Right lobe of liver (tissue), 6 donors: ENCODE data around the gene KDM4B. TPM values are rescaled to one million over a fixed set of nuclear protein-coding genes. Genes with fewer than 3 reads are reported as not detected.

Experiments
- ATAC-seq, 4 donors: fragments of 200-7000 bp; cut with Tn5 transposase; one replicate each; pipeline ENCODE4 v1.9.1; 2020; ENCODE audit warnings: mild to moderate bottlenecking in 4 of 4, moderate library complexity in 4 of 4
- DNase-seq, 3 donors: peaks; one replicate each; pipeline ENCODE4 v3.0.0-alpha.2; 2020
- H3K27ac ChIP-seq, 3 donors: fragments of 200-600 bp; one replicate each; pipeline ENCODE4 v1.8.0; 2022
- H3K27me3 ChIP-seq, 2 donors: fragments of 200-600 bp; one replicate each; pipeline ENCODE4 v1.8.0; 2022
- H3K36me3 ChIP-seq, 4 donors: fragments of 200-600 bp; sonication (generic) in 1 of 4; one replicate each; pipeline versions ENCODE4 v1.5.1 to v1.8.0; 2017 to 2022; ENCODE audit warnings: control low read depth in 1 of 4
- H3K4me1 ChIP-seq, 4 donors: fragments of 200-600 bp; sonication (generic) in 1 of 4; one replicate each; pipeline versions ENCODE4 v1.5.1 to v1.8.0; 2017 to 2022; ENCODE audit warnings: control low read depth in 1 of 4
- H3K4me3 ChIP-seq, 3 donors: fragments of 200-600 bp; one replicate each; pipeline ENCODE4 v1.8.0; 2022
- H3K9me3 ChIP-seq, 4 donors: fragments of 200-600 bp; sonication (generic) in 1 of 4; one replicate each; pipeline versions ENCODE4 v1.5.1 to v1.8.0; 2017 to 2022; ENCODE audit warnings: control low read depth in 1 of 4
- CTCF ChIP-seq, 4 donors: fragments of 200-600 bp in 3 of 4; fragments of 450-650 bp in 1 of 4; IDR thresholded peaks; one replicate each; pipeline versions ENCODE4 v1.5.1 to v1.8.0; 2016 to 2022; ENCODE audit warnings: antibody characterized with exemption in 4 of 4, mild to moderate bottlenecking in 2 of 4
- POLR2A ChIP-seq: fragments of 450-650 bp; IDR thresholded peaks from one replicate; pipeline ENCODE4 v1.6.1; 2017; ENCODE audit warnings: antibody characterized with exemption, mild to moderate bottlenecking
- WGBS: methylation state at CpG from one replicate; pipeline ENCODE4 v1.1.6; 2018; ENCODE audit warnings: low coverage, low lambda C conversion rate; ENCODE audit not compliant: insufficient coverage; ENCODE audit errors: missing lambda C conversion rate; 5-methylcytosine and 5-hydroxymethylcytosine counted together
- intact Hi-C, 2 donors: fragments of 100-400 bp; cut with DNase I; formaldehyde crosslinking; loops; one replicate each; pipeline versions ENCODE4 v1.11.2 to v1.14.1; 2022
- total RNA-seq, 6 experiments: library from RNA; depleted of rRNA in 2 of 6; stranded (reverse); fragments of >200 nt in 2 of 6; fragmentation: NEBNext Ultra II Directional in 3 of 6; extraction: Animal tissue kit (Norgen Biotek cat#: 25700) in 3 of 6; gene quantifications; one replicate each; pipeline versions ENCODE4 v1.1.0 to v1.2.4, GENCODE V29; 2016 to 2023
- donor health status: DM: no; HTN: yes; CAD: no.
- donor health status: DM: no; HTN: no; CAD: no.
- donor health status: DM: no; HTN: no; CAD: no.
- donor health status: DM: no; HTN: yes; CAD: no.
- donor health status: DM: no; HTN: yes; CAD: no.

The KDM4B gene
- total RNA-seq, 6 experiments from 2014 or later = 14.2 to 36.9 (median 29.1) TPM

DNA sequence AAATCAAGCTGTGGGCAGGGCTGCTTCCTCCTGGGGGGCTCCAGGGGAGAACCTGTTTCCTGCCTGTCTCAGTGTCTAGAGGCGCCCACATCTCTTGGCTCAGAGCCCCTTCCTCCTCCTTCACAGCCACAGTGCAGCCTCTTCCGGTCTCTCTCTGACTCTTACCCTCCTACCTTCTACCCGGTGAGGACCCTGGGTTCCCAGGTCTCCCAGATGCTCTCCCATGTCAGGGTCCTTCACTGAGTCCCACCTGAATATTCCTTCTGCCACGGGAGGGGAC, 153.1 kb downstream of the KDM4B start:
- DNase-seq (no peak), ATAC-seq (peak in 3 of 4 donors; percentile 12 to 24 (median 23))
- H3K4me1 ChIP-seq = no peaks in the 10 kb centered on the region
- peaks cover 0 to 20% (median 0%) of the 10 kb centered on the region in 4 donors for H3K36me3 ChIP-seq
- TF ChIP-seq CTCF (IDR thresholded peaks at IDR 0.05) (no peak), POLR2A (no peak)
- intact Hi-C loops = no loop called here
- H3K4me3 ChIP-seq = no peak overlapping the region
- WGBS = 50% methylated on average over 4 of the region's 4 CpGs
- no peaks in the 10 kb centered on the region for H3K27me3 ChIP-seq
- H3K9me3 ChIP-seq = no peaks in the 10 kb centered on the region
- no peak overlapping the region for H3K27ac ChIP-seq

- DNase-seq = no peak
- intact Hi-C loops = no loop called here
- 69% methylated on average over 4 of the region's 30 CpGs for WGBS
- H3K4me3 ChIP-seq = no peak overlapping the region
- no peaks in the 10 kb centered on the region for H3K4me1 ChIP-seq
- H3K36me3 ChIP-seq = peaks cover 0 to 20% (median 0%) of the 10 kb centered on the region in 4 donors
- no peak overlapping the region for H3K27ac ChIP-seq
- no peaks in the 10 kb centered on the region for H3K27me3 ChIP-seq
- ATAC-seq = no peak
- H3K9me3 ChIP-seq = no peaks in the 10 kb centered on the region
- no peak for TF ChIP-seq CTCF (IDR thresholded peaks at IDR 0.05)
- no peak for TF ChIP-seq POLR2A
Measured at GRCh38 chr19:5122671-5123409, 153.9 kb downstream of the KDM4B start.

DNA sequence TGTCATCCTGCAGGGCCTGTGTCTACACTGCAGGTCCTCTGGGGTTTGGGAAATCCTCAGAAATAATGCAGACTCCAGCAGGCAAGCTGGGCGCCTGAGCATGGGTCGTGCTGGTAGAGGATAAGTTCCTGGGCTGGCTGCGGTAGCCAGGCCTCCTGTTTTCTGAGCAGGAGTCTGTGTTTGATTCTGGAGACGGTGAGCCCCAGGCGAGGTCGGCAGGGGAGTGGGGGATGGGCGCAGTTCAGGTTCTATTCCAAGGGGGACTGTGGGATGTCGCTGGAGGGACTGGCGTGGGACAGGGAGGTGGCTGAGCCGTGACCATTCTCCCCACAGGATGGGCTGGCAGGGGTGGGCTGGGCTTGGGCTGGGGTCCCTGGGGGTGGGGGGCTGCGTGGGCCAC, 154.7 kb downstream of the KDM4B start:
- Histone ChIP-seq H3K4me3 (no peak overlapping the region), H3K36me3 (peaks cover 0 to 20% (median 0%) of the 10 kb centered on the region in 4 donors), H3K9me3 (no peaks in the 10 kb centered on the region), H3K4me1 (no peaks in the 10 kb centered on the region), H3K27ac (no peak overlapping the region), H3K27me3 (no peaks in the 10 kb centered on the region)
- 100% methylated on average over 1 of the region's 11 CpGs for WGBS
- no peak for TF ChIP-seq CTCF (IDR thresholded peaks at IDR 0.05)
- no peak for TF ChIP-seq POLR2A
- ATAC-seq (no peak), DNase-seq (no peak)
- intact Hi-C loops = no loop called here

- intact Hi-C loops = no loop called here
- no peaks in the 10 kb centered on the region for H3K27me3 ChIP-seq
- H3K9me3 ChIP-seq = no peaks in the 10 kb centered on the region
- WGBS = 50% methylated on average over 3 of the region's 21 CpGs
- no peak overlapping the region for H3K4me3 ChIP-seq
- DNase-seq (no peak), ATAC-seq (no peak)
- TF ChIP-seq POLR2A (no peak), CTCF (IDR thresholded peaks at IDR 0.05) (no peak)
- no peak overlapping the region for H3K27ac ChIP-seq
- H3K4me1 ChIP-seq = no peaks in the 10 kb centered on the region
- peaks cover 0 to 20% (median 0%) of the 10 kb centered on the region in 4 donors for H3K36me3 ChIP-seq
Measured at GRCh38 chr19:5124111-5124855, 155.4 kb downstream of the KDM4B start.
